Measurements from ENCODE around the gene PHF13.

The PHF13 gene

GRCh38 chr1:6613361-6614018, at the start of gene PHF13:
TSS of gene PHF13 (plus strand) at chr1:6613731. CDS start at chr1:6614067, 336 bp downstream.
- peak; percentile 99 for DNase-seq (ENCODE audit: low read depth)

DNA sequence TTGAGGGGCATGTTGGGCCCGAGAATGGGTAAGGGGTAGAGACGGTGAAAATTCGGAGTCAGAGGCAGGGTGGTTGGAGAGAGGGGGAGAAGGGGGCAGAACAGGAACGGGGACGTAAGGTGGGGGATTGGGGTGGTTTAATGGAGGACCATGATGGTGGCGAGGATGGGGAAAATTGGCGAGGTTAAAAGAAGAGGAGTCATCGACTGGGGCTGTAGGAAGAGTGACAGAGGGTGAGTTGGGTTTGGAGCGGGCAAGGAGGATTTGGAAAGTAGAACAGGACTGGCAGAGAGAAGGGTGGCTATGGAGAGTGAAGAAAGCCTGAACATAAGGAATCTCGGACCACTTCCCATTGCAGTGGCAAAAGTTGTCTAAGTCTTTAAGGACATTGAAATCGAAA, 44.5 kb upstream of the PHF13 start:
- no peak for DNase-seq (ENCODE audit: low read depth)

- DNase-seq (ENCODE audit: low read depth), result no peak
Observed at GRCh38 chr1:6570100-6570499, 43.4 kb upstream of the PHF13 start.

DNA sequence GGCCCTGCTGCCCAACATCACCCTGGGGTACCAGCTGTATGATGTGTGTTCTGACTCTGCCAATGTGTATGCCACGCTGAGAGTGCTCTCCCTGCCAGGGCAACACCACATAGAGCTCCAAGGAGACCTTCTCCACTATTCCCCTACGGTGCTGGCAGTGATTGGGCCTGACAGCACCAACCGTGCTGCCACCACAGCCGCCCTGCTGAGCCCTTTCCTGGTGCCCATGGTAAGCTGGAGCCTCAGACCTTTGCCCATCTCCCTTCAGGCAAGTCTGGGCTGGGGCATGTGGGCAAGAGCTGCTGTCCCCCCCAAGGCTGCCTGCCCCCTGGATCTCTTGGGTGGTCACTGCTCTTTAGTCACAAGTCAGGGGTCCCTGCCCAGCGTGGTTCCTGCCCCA, 42.5 kb upstream of the PHF13 start:
- DNase-seq (ENCODE audit: low read depth), result no peak

DNA sequence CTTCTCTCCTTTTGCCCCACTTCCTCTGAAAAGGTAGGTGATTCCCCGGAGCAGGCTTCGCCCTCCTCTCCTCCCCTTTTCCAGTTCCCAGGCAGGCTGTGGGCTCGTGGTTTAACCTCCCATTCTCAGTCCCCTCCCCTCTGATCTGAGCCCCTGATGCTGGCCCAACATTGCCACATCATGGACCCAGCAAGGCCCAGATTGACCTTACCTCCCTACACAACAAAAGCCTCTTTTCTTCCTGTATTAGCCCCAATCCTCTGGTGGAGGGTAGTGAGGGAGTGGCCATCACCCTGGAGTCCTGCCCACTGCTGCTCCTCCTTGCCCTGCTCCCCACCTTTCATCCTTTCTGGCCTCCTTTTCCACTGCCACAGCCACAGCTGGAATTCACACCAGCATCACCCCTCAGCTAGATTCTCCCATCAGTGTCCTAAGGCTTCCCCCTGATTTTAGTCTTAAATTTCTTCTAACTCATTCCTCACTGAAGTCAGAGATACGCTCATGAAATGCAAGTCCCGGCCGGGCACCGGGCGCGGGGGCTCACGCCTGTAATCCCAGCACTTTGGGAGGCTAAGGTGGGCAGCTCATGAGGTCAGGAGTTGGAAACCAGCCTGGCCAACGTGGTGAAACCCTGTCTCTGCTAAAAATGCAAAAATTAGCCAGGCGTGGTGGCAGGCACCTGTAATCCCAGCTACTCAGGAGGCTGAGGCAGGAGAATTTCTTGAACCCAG, 40.7 kb upstream of the PHF13 start:
- DNase-seq (ENCODE audit: low read depth), result no peak

DNA sequence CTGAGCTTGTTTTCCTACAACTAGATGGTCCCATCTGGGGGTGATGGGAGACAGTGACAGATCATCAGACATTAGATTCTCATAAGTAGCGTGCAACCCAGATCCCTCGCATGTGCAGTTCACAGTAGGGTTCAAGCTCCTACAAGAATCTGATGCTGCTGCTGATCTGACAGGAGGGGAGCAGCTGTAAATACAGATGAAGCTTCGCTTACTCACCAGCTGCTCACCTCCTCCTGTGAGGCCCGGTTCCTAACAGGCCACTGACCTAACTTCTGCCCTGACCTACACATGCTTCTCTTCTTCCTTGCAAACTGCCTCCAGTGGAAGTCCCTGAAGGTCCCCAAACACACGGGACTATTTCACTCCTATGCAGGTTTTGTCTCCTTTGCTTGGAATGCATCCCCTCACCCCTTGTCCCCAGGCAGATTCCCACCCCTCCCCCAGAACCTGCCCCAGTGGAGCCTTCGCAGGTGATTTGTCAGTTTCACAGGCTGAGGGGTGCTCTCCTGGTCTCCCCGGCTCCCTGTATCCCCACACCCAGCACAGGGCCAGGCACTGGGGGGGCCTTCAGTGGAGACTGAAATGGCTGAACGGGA, 39.4 kb upstream of the PHF13 start:
- no peak for DNase-seq (ENCODE audit: low read depth)

DNA sequence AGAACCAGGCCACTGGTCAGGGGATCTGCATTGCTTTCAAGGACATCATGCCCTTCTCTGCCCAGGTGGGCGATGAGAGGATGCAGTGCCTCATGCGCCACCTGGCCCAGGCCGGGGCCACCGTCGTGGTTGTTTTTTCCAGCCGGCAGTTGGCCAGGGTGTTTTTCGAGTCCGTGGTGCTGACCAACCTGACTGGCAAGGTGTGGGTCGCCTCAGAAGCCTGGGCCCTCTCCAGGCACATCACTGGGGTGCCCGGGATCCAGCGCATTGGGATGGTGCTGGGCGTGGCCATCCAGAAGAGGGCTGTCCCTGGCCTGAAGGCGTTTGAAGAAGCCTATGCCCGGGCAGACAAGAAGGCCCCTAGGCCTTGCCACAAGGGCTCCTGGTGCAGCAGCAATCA, 38.7 kb upstream of the PHF13 start:
- no peak for DNase-seq (ENCODE audit: low read depth)

DNA sequence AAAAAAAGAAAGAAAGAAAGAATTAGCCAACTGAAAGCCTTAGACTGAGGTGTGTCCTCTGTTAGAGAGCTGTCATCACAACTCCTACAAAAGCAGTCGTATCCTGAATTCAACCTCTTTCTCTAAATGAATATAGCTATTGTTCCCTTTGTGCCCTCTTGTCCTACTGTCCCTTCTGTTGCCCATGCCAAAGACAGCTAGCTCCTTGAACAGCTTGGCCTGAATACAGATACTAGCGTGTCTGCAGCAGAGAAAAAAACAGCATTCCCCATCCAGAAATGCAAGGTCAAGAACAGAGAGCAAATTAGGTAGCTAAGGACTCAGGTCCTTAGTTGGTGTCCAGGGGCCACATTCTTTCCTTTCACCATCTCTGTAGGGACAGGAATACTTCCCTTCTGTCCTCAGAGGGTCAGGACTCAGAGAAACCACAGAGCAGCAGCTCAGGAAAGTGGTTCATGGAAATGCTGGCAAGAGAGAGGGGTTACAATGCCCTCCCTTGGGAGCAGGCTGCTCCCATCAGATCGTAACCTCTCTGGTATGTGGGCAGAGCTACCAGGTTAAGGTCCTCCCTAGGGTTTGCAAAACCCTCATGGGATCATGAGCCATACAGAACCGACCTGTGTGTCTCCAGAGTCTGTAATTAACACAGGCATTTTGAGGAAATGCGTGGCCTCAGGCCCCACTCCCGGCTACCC, 35.6 kb upstream of the PHF13 start:
- DNase-seq (ENCODE audit: low read depth), result no peak

GRCh38 chr1:6578624-6579373, 34.7 kb upstream of the PHF13 start:
- DNase-seq (ENCODE audit: low read depth), result no peak

DNA sequence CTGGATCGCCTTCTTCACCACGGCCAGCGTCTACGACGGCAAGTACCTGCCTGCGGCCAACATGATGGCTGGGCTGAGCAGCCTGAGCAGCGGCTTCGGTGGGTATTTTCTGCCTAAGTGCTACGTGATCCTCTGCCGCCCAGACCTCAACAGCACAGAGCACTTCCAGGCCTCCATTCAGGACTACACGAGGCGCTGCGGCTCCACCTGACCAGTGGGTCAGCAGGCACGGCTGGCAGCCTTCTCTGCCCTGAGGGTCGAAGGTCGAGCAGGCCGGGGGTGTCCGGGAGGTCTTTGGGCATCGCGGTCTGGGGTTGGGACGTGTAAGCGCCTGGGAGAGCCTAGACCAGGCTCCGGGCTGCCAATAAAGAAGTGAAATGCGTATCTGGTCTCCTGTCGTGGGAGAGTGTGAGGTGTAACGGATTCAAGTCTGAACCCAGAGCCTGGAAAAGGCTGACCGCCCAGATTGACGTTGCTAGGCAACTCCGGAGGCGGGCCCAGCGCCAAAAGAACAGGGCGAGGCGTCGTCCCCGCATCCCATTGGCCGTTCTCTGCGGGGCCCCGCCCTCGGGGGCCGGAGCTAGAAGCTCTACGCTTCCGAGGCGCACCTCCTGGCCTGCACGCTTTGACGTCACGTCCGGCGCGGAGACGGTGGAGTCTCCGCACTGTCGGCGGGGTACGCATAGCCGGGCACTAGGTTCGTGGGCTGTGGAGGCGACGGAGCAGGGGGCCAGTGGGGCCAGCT, 34.0 kb upstream of the PHF13 start, which contains the start of gene ZBTB48:
ZBTB48 (plus strand) TSS at position 621 of the 745 bp plus-strand sequence. CDS start 616 bp downstream, outside the sequence.
- DNase-seq (ENCODE audit: low read depth), result peak; percentile 96

DNA sequence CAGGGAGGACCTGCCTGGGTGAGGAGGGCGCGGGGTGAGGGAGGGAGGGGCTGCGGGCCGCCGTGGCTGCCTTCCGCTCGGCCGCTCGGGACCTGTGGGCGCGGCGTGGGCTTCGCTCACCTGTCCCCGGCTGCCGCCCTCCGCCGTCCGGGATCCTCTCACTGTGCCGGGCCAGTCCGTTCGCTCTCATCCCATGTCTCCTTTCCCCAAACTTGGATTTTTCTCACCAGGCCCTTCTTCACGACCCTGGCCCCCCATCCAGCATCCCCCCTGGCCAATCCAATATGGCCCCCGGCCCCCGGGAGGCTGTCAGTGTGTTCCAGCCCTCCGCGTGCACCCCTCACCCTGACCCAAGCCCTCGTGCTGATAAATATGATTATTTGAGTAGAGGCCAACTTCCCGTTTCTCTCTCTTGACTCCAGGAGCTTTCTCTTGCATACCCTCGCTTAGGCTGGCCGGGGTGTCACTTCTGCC, 33.4 kb upstream of the PHF13 start:
- DNase-seq (ENCODE audit: low read depth), result no peak

GRCh38 chr1:6580593-6581409, 32.7 kb upstream of the PHF13 start:
- DNase-seq (ENCODE audit: low read depth), result no peak

DNA sequence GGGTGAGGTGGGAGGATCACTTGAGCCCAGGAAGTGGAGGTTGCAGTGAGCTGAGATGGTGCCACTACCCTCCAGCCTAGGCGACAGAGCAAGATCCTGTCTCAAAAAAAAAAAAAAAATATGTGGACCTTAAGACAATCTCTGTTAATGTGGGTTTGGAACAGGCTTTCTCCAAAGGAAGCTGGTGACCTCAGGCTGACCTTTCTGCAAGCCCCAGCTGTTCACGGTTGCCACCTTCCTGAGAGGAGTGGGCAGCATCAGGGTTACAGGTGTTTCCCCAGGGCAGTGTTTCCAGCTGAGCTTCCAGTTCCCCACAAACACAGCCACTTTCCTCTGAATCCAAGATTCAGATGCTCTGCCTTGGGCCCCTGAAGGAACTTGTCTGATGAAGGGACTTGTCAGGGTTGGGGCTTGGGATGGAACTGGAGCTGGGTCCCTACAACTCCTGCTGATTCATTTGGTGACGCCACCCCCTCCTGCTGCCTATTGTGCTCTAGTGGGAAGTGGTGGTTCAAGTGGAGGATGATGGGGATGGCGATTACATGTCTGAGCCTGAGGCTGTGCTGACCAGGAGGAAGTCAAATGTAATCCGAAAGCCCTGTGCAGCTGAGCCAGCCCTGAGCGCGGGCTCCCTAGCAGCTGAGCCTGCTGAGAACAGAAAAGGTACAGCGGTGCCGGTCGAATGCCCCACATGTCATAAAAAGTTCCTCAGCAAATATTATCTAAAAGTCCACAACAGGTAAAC, 31.8 kb upstream of the PHF13 start:
- no peak for DNase-seq (ENCODE audit: low read depth)

- DNase-seq (ENCODE audit: low read depth), result no peak
Observed at GRCh38 chr1:6582370-6582769, 31.2 kb upstream of the PHF13 start.

- no peak for DNase-seq (ENCODE audit: low read depth)
Observed at GRCh38 chr1:6584126-6585080, 29.1 kb upstream of the PHF13 start.

- no peak for DNase-seq (ENCODE audit: low read depth)
Observed at GRCh38 chr1:6585081-6585722, 28.3 kb upstream of the PHF13 start.

DNA sequence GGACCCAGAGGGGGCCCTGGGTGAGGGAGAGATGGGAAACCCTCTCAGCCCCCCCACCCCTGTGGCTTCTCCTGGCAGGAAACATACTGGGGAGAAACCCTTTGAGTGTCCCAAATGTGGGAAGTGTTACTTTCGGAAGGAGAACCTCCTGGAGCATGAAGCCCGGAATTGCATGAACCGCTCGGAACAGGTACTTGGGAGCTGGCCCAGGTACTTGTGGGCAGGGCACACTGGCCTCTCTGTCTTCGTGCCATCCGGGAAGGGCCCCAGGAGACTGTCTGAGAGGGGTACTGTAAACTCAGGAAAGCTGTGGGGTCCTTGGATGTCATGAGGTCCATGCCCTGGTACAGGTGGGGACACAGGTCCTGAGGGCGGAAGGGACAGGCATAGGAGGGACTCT, 27.7 kb upstream of the PHF13 start:
- DNase-seq (ENCODE audit: low read depth), result no peak

DNA sequence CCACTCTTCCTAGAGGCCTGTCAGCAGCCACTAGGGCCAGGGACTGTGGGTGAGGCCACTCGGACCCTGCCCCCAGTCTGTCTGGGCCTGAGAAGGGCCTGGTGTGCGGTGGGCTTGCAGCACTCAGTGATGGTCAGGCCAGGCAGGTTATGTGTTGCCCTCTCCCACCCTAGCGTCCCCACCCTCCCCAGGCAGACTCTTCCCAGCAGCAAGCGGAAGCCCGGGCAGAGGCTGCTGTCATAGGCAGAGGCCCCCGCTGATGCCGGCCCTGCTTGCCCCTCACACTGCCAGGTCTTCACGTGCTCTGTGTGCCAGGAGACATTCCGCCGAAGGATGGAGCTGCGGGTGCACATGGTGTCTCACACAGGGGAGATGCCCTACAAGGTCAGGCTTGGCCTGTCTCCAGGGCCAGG, 27.1 kb upstream of the PHF13 start:
- DNase-seq (ENCODE audit: low read depth), result no peak
